Natural killer cell (primary cell): ENCODE results near the gene CTAGE9. TPM values are rescaled to one million over a fixed set of nuclear protein-coding genes. Genes with fewer than 3 reads are reported as not detected.
"Not testable (repeated sequence)": the region's sequence is repeated elsewhere in the genome, so short reads cannot be mapped to it uniquely, and the experiment has no call there.

Experiments used
- ATAC-seq, 3 donors: fragments of 150-1000 bp in 2 of 3; fragments of 200-7000 bp in 1 of 3; cut with Tn5 transposase; 1 replicate in 1 of 3; 2 replicates in 2 of 3; pipeline ENCODE4 v1.10.0; 2021; ENCODE audit warnings: mild to moderate bottlenecking in 2 of 3, moderate library complexity in 2 of 3
- DNase-seq, 2 donors: peaks; one replicate each; pipeline versions ENCODE4 v3.0.0 to v3.0.0-alpha.2; 2013 to 2021; ENCODE audit warnings: mixed read lengths in 1 of 2
- H3K27ac ChIP-seq: one replicate; pipeline ENCODE4 v1.5.1; 2013; ENCODE audit warnings: mild to moderate bottlenecking, low read length
- H3K27me3 ChIP-seq: one replicate; pipeline ENCODE4 v1.6.1; 2013; ENCODE audit warnings: low read length; ENCODE audit not compliant: control insufficient read depth, insufficient read depth
- H3K36me3 ChIP-seq: one replicate; pipeline ENCODE4 v1.6.1; 2013; ENCODE audit warnings: low read length; ENCODE audit not compliant: control insufficient read depth, insufficient read depth
- H3K4me1 ChIP-seq: one replicate; pipeline ENCODE4 v1.6.1; 2013; ENCODE audit warnings: low read length; ENCODE audit not compliant: control insufficient read depth, insufficient read depth
- H3K4me3 ChIP-seq: one replicate; pipeline ENCODE4 v1.5.1; 2013; ENCODE audit warnings: low read length
- H3K9me3 ChIP-seq: one replicate; pipeline ENCODE4 v1.6.1; 2013; ENCODE audit warnings: low read length; ENCODE audit not compliant: control insufficient read depth, insufficient read depth
- H3K27ac Mint-ChIP-seq, 2 donors: one replicate each; pipeline ENCODE4 v1.8.0; 2022; ENCODE audit warnings: mild to moderate bottlenecking in 2 of 2, mixed read lengths in 2 of 2, moderate library complexity in 1 of 2
- H3K27me3 Mint-ChIP-seq, 2 donors: one replicate each; pipeline ENCODE4 v1.8.0; 2022; ENCODE audit warnings: low read depth in 2 of 2, mixed read lengths in 2 of 2
- H3K36me3 Mint-ChIP-seq: one replicate; pipeline ENCODE4 v1.8.0; 2022; ENCODE audit warnings: mixed read lengths
- H3K4me1 Mint-ChIP-seq, 2 donors: one replicate each; pipeline ENCODE4 v1.8.0; 2022; ENCODE audit warnings: mixed read lengths in 2 of 2
- H3K4me3 Mint-ChIP-seq: one replicate; pipeline ENCODE4 v1.8.0; 2022; ENCODE audit warnings: mild to moderate bottlenecking, moderate library complexity, mixed read lengths
- H3K9me3 Mint-ChIP-seq, 2 donors: one replicate each; pipeline ENCODE4 v1.8.0; 2022; ENCODE audit warnings: mixed read lengths in 2 of 2
- WGBS: methylation state at CpG from one replicate; pipeline ENCODE4 v1.1.7; 2013; ENCODE audit warnings: missing lambda C conversion rate; ENCODE audit not compliant: insufficient coverage; 5-methylcytosine and 5-hydroxymethylcytosine counted together
- intact Hi-C: fragments of 100-400 bp; cut with micrococcal nuclease; formaldehyde crosslinking; loops from one replicate; pipeline ENCODE4 v1.14.2; 2022
- total RNA-seq, 4 donors: library from RNA; stranded (reverse); fragments of 120-200 nt in 1 of 4; gene quantifications; one replicate each; pipeline versions ENCODE4 v1.2.3 to v1.2.4, GENCODE V29; 2013 to 2022
- TF ChIP-seq, protein P1 (sequence below): fragments of 200-600 bp; IDR thresholded peaks from one replicate; pipeline ENCODE4 v1.8.0; 2022; ENCODE audit warnings: antibody characterized with exemption

CTAGE9 gene
- total RNA-seq, 3 donors from 2014 or later (not counting 1 experiment from before 2014, with no cell fraction given), result 0.21 TPM; not detected in 2

- H3K9me3 Mint-ChIP-seq, result no peaks in the 10 kb centered on the region
- no peaks in the 10 kb centered on the region for H3K36me3 Mint-ChIP-seq
- no peak overlapping the region for H3K27ac ChIP-seq
- H3K9me3 ChIP-seq, result no peaks in the 10 kb centered on the region
- no peaks in the 10 kb centered on the region for H3K4me1 ChIP-seq
- H3K4me3 Mint-ChIP-seq, result no peak overlapping the region
- DNase-seq (no peak), ATAC-seq (no peak)
- no peak overlapping the region for H3K27ac Mint-ChIP-seq
- no peaks in the 10 kb centered on the region for H3K4me1 Mint-ChIP-seq
- no peak overlapping the region for H3K4me3 ChIP-seq
- WGBS, result 85% methylated on average over 1 of the region's 2 CpGs
- TF ChIP-seq, protein P1, sequence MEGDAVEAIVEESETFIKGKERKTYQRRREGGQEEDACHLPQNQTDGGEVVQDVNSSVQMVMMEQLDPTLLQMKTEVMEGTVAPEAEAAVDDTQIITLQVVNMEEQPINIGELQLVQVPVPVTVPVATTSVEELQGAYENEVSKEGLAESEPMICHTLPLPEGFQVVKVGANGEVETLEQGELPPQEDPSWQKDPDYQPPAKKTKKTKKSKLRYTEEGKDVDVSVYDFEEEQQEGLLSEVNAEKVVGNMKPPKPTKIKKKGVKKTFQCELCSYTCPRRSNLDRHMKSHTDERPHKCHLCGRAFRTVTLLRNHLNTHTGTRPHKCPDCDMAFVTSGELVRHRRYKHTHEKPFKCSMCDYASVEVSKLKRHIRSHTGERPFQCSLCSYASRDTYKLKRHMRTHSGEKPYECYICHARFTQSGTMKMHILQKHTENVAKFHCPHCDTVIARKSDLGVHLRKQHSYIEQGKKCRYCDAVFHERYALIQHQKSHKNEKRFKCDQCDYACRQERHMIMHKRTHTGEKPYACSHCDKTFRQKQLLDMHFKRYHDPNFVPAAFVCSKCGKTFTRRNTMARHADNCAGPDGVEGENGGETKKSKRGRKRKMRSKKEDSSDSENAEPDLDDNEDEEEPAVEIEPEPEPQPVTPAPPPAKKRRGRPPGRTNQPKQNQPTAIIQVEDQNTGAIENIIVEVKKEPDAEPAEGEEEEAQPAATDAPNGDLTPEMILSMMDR, result no peak
- no peaks in the 10 kb centered on the region for H3K27me3 Mint-ChIP-seq
- no peaks in the 10 kb centered on the region for H3K27me3 ChIP-seq
- H3K36me3 ChIP-seq, result no peaks in the 10 kb centered on the region
- intact Hi-C loops, result no loop called here
These were observed 13.3 kb upstream of the CTAGE9 start for GRCh38 chr6:131724114-131724513.

DNA sequence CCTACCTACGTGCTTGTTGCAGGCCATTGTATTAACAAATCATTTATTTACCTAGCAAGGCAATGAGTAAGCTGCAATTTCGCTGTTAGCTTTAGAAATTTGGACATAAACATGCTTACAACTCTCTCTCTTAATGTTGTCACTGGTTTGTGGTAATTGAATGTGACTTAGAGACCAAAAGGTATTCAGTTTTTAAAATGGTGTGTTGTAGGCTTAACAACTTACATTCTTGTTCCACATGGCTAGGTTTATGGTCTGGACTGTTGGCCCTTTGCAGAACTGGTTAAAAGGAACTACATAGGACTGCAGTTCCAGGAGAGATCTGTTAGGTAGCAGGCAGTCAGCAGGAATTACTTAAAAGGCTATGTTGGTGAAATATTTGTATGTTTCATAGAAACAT lies 10.3 kb upstream of the CTAGE9 start:
- Mint-ChIP-seq H3K27ac (no peak overlapping the region), H3K36me3 (no peaks in the 10 kb centered on the region)

GRCh38 chr6:131717836-131718542 lies 7.2 kb upstream of the CTAGE9 start:
- no peak overlapping the region for H3K4me3 Mint-ChIP-seq
- Histone ChIP-seq H3K4me3 (no peak overlapping the region), H3K27me3 (no peaks in the 10 kb centered on the region), H3K9me3 (no peaks in the 10 kb centered on the region), H3K27ac (no peak overlapping the region), H3K36me3 (no peaks in the 10 kb centered on the region), H3K4me1 (no peaks in the 10 kb centered on the region)
- no peaks in the 10 kb centered on the region for H3K36me3 Mint-ChIP-seq
- TF ChIP-seq, protein P1, result no peak
- H3K27ac Mint-ChIP-seq, result no peak overlapping the region
- no peaks in the 10 kb centered on the region for H3K4me1 Mint-ChIP-seq
- H3K27me3 Mint-ChIP-seq, result no peaks in the 10 kb centered on the region
- DNase-seq, result no peak
- H3K9me3 Mint-ChIP-seq, result no peaks in the 10 kb centered on the region
- 100% methylated on average over 2 of the region's 3 CpGs for WGBS
- intact Hi-C loops, result no loop called here
- no peak for ATAC-seq

More for the DNA sequence above, 10.3 kb upstream of the CTAGE9 start:
- ATAC-seq (no peak), DNase-seq (no peak)
- Mint-ChIP-seq H3K4me1 (no peaks in the 10 kb centered on the region), H3K9me3 (no peaks in the 10 kb centered on the region), H3K4me3 (no peak overlapping the region), H3K27me3 (no peaks in the 10 kb centered on the region)
- no peak overlapping the region for H3K27ac ChIP-seq
- H3K4me3 ChIP-seq, result no peak overlapping the region
- no peaks in the 10 kb centered on the region for H3K36me3 ChIP-seq
- intact Hi-C loops, result no loop called here
- no peaks in the 10 kb centered on the region for H3K4me1 ChIP-seq
- H3K9me3 ChIP-seq, result no peaks in the 10 kb centered on the region
- no peaks in the 10 kb centered on the region for H3K27me3 ChIP-seq
- TF ChIP-seq, protein P1, result no peak
- 65% methylated on average over 2 of the region's 2 CpGs for WGBS

- H3K27ac ChIP-seq, H3K4me1 Mint-ChIP-seq, H3K36me3 Mint-ChIP-seq, intact Hi-C loops, H3K9me3 Mint-ChIP-seq, DNase-seq, H3K27ac Mint-ChIP-seq, H3K27me3 Mint-ChIP-seq, H3K4me3 ChIP-seq, H3K4me3 Mint-ChIP-seq, H3K4me1 ChIP-seq, ATAC-seq, H3K27me3 ChIP-seq, H3K9me3 ChIP-seq, H3K36me3 ChIP-seq: not testable (repeated sequence)
- WGBS, result 84% methylated on average over 5 of the region's 6 CpGs
These were observed 4.8 kb upstream of the CTAGE9 start for GRCh38 chr6:131715567-131715966.

DNA sequence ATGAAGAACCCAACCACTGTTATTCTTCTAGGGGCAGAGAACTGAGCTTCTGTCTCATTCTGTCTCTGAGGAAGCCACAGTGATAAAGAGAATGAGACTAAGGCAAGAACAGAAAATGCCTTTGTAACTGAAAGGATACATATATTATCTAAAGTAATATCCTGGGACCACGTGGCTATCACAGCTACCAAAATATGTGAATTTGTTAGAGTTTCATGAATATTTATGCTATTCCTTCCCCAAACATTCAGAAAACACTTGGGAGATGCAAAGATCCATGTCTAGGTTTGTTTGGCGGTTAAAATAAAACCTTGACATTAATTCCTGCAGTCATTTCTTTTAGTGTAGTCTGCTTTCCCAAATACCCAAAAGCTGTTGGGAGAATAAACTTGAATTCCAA lies 6.9 kb downstream of the CTAGE9 start:
- H3K9me3 Mint-ChIP-seq, H3K27me3 ChIP-seq, DNase-seq, H3K4me1 Mint-ChIP-seq, H3K36me3 ChIP-seq, intact Hi-C loops, H3K27ac ChIP-seq, ATAC-seq, H3K4me3 ChIP-seq, H3K27ac Mint-ChIP-seq, H3K4me3 Mint-ChIP-seq, H3K36me3 Mint-ChIP-seq, H3K4me1 ChIP-seq, H3K9me3 ChIP-seq, H3K27me3 Mint-ChIP-seq: not testable (repeated sequence)
- WGBS, result no CpG with 5 or more reads among the region's 2 CpGs

DNA sequence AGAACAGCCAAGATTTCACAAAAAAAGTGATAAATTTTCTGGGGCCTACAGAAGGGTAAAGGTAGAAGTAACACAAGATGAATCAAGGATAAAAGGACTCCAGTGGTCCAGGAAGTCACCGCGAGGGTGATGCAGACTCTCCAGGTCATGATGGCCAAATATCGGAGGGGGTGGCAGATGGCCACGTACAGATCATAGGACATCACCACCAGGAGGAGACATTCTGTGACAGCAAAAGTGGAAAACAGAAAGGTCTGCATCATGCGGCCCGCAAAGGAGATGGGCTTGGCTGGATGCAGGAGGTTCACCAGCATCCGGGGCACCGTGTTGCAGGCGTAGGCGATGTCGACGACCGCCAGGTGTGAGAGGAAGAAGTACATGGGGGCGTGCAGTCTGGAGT lies 10.0 kb downstream of the CTAGE9 start:
- H3K4me1 Mint-ChIP-seq, H3K9me3 Mint-ChIP-seq, H3K27ac ChIP-seq, intact Hi-C loops, H3K36me3 Mint-ChIP-seq, H3K4me1 ChIP-seq, H3K36me3 ChIP-seq, H3K27me3 ChIP-seq, H3K4me3 ChIP-seq, H3K27ac Mint-ChIP-seq, H3K27me3 Mint-ChIP-seq, ATAC-seq, DNase-seq, H3K4me3 Mint-ChIP-seq, H3K9me3 ChIP-seq: not testable (repeated sequence)
- WGBS, result no CpG with 5 or more reads among the region's 14 CpGs
